Liver (tissue), 9 donors: Measurements from ENCODE around the gene CYP2W1. TPM values are rescaled to one million over a fixed set of nuclear protein-coding genes. Genes with fewer than 3 reads are reported as not detected.
"Not testable (repeated sequence)": the region's sequence is repeated elsewhere in the genome, so short reads cannot be mapped to it uniquely, and the experiment has no call there.

ENCODE experiments used
- DNase-seq: peaks from one replicate; pipeline ENCODE4 v3.0.0-alpha.2; 2017; ENCODE audit warnings: low spot score
- H3K27ac ChIP-seq, 2 donors: one replicate each; pipeline ENCODE4 v1.7.0; 2013; ENCODE audit warnings: inconsistent platforms in 2 of 2, low read length in 2 of 2, control low read depth in 1 of 2, low read depth in 1 of 2, mild to moderate bottlenecking in 1 of 2
- H3K27me3 ChIP-seq, 4 donors: one replicate each; pipeline versions ENCODE4 v1.6.1 to v1.7.0; 2013; ENCODE audit warnings: low read length in 3 of 4, inconsistent platforms in 1 of 4, mild to moderate bottlenecking in 1 of 4, moderate library complexity in 1 of 4; ENCODE audit not compliant: control insufficient read depth in 4 of 4, insufficient read depth in 4 of 4
- H3K36me3 ChIP-seq, 4 donors: one replicate each; pipeline versions ENCODE4 v1.6.1 to v1.7.0; 2013; ENCODE audit warnings: low read length in 3 of 4, mild to moderate bottlenecking in 3 of 4, low read depth in 1 of 4, moderate library complexity in 1 of 4; ENCODE audit not compliant: control insufficient read depth in 4 of 4, insufficient read depth in 3 of 4
- H3K4me1 ChIP-seq, 4 donors: one replicate each; pipeline versions ENCODE4 v1.6.1 to v1.7.0; 2013; ENCODE audit warnings: low read length in 3 of 4, mild to moderate bottlenecking in 3 of 4, moderate library complexity in 1 of 4; ENCODE audit not compliant: control insufficient read depth in 4 of 4, insufficient read depth in 4 of 4
- H3K4me3 ChIP-seq, 3 donors: one replicate each; pipeline versions ENCODE4 v1.6.1 to v1.7.0; 2013; ENCODE audit warnings: low read length in 3 of 3, control low read depth in 1 of 3, low read depth in 1 of 3, mild to moderate bottlenecking in 1 of 3
- H3K9ac ChIP-seq, 2 donors: one replicate each; pipeline ENCODE4 v1.7.0; 2013; ENCODE audit warnings: low read length in 2 of 2, mild to moderate bottlenecking in 2 of 2, moderate library complexity in 2 of 2, control low read depth in 1 of 2, low read depth in 1 of 2
- H3K9me3 ChIP-seq, 4 donors: one replicate each; pipeline versions ENCODE4 v1.6.1 to v1.7.0; 2013; ENCODE audit warnings: low read length in 3 of 4; ENCODE audit not compliant: control insufficient read depth in 4 of 4
- FOXA1 ChIP-seq: IDR thresholded peaks from 2 replicates; pipeline ENCODE4 v1.6.1; 2016; ENCODE audit warnings: antibody characterized with exemption
- GABPA ChIP-seq, 2 donors: IDR thresholded peaks in 1 of 2; conservative IDR thresholded peaks in 1 of 2; 2 replicates each; pipeline ENCODE4 v1.6.1; 2016; ENCODE audit warnings: antibody characterized with exemption in 2 of 2, mild to moderate bottlenecking in 1 of 2, moderate library complexity in 1 of 2
- HNF4A ChIP-seq, 2 donors: conservative IDR thresholded peaks; 2 replicates each; pipeline ENCODE4 v1.6.1; 2016; ENCODE audit warnings: antibody characterized with exemption in 2 of 2, mild to moderate bottlenecking in 2 of 2
- HNF4G ChIP-seq: IDR thresholded peaks from 2 replicates; pipeline ENCODE4 v1.6.1; 2016; ENCODE audit warnings: antibody characterized with exemption
- NR2F2 ChIP-seq: IDR thresholded peaks from 2 replicates; pipeline ENCODE4 v1.6.1; 2016; ENCODE audit warnings: antibody characterized with exemption
- RXRA ChIP-seq, 2 donors: IDR thresholded peaks; 2 replicates each; pipeline ENCODE4 v1.6.1; 2017 to 2018; ENCODE audit warnings: antibody characterized with exemption in 2 of 2, mild to moderate bottlenecking in 1 of 2
- SP1 ChIP-seq: IDR thresholded peaks from 2 replicates; pipeline ENCODE4 v1.6.1; 2018; ENCODE audit warnings: antibody characterized with exemption, mild to moderate bottlenecking
- YY1 ChIP-seq: IDR thresholded peaks from 2 replicates; pipeline ENCODE4 v1.6.1; 2016; ENCODE audit warnings: antibody characterized with exemption, mild to moderate bottlenecking
- WGBS: extraction: QIAGEN DNeasy Blood & Tissue Kit; methylation state at CpG from one replicate; pipeline ENCODE4 v1.1.7; 2013; 5-methylcytosine and 5-hydroxymethylcytosine counted together
- polyA plus RNA-seq, 2 donors: library from polyadenylated mRNA; stranded (reverse) in 1 of 2; unstranded in 1 of 2; fragments of 200-250 nt in 1 of 2; fragments of >200 nt in 1 of 2; fragmentation: Nextera tagmentation in 1 of 2; extraction: Ambion mirVana in 1 of 2; gene quantifications; one replicate each; pipeline versions ENCODE4 v1.2.1 to v1.2.3, GENCODE V29; 2013 to 2015
- total RNA-seq, 2 donors: library from RNA; depleted of rRNA; stranded (reverse); fragments of >200 nt; gene quantifications; one replicate each; pipeline ENCODE4 v1.2.3, GENCODE V29; 2014
- TF ChIP-seq, protein P1 (sequence below): fragments of 150-350 bp; IDR thresholded peaks from 2 replicates; pipeline ENCODE4 v1.5.1; 2017; ENCODE audit warnings: improper control_type of control experiment, low read depth, low read length; ENCODE audit not compliant: missing input control
- TF ChIP-seq, protein P2 (sequence below): IDR thresholded peaks from 2 replicates; pipeline ENCODE4 v1.6.1; 2016; ENCODE audit warnings: antibody characterized with exemption, mild to moderate bottlenecking
- TF ChIP-seq, protein P3 (sequence below): IDR thresholded peaks from 2 replicates; pipeline ENCODE4 v1.6.1; 2016; ENCODE audit warnings: antibody characterized with exemption
- TF ChIP-seq, protein P4 (sequence below): IDR thresholded peaks from 2 replicates; pipeline ENCODE4 v1.6.1; 2016; ENCODE audit warnings: antibody characterized with exemption
- TF ChIP-seq, protein P5 (sequence below): IDR thresholded peaks from 2 replicates; pipeline ENCODE4 v1.6.1; 2016; ENCODE audit warnings: antibody characterized with exemption
- donor health status: healthy.
- donor health status: healthy.
- donor health status: healthy.
- donor health status: healthy.
- donor health status: healthy.

The CYP2W1 gene
- total and polyA plus RNA-seq, 4 donors: 0.28 TPM; not detected in 3

DNA sequence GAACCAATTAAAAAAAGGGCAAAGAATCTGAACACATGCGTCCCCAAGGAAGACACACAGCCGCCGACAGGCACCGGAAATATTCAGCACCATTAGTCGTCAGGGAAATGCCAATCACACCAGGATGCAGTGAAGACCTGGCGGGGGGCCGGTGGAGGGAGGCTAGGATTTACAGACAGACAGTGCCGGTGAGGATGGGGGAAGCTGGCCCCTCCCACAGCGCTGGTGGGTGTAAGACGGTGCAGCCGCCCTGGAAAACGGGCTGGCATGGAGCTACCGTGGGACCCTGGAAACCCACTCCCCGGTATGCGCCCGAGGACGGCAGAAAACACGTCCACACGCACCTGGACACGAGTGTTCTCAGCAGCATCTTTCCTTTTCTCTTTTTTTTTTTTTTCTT lies 23.7 kb upstream of the CYP2W1 start:
- WGBS: 75% methylated on average over 20 of the region's 20 CpGs
- Histone ChIP-seq H3K4me1 (peaks cover 0 to 4% (median under 1%) of the 10 kb centered on the region in 4 donors), H3K27me3 (peaks cover 0 to 4% (median 1%) of the 10 kb centered on the region in 4 donors), H3K27ac (no peak overlapping the region), H3K9me3 (no peaks in the 10 kb centered on the region), H3K9ac (no peak overlapping the region), H3K4me3 (no peak overlapping the region), H3K36me3 (no peaks in the 10 kb centered on the region)
- TF ChIP-seq RXRA (IDR thresholded peaks at IDR 0.05): no peak
- TF ChIP-seq, protein P1, sequence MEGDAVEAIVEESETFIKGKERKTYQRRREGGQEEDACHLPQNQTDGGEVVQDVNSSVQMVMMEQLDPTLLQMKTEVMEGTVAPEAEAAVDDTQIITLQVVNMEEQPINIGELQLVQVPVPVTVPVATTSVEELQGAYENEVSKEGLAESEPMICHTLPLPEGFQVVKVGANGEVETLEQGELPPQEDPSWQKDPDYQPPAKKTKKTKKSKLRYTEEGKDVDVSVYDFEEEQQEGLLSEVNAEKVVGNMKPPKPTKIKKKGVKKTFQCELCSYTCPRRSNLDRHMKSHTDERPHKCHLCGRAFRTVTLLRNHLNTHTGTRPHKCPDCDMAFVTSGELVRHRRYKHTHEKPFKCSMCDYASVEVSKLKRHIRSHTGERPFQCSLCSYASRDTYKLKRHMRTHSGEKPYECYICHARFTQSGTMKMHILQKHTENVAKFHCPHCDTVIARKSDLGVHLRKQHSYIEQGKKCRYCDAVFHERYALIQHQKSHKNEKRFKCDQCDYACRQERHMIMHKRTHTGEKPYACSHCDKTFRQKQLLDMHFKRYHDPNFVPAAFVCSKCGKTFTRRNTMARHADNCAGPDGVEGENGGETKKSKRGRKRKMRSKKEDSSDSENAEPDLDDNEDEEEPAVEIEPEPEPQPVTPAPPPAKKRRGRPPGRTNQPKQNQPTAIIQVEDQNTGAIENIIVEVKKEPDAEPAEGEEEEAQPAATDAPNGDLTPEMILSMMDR: no peak
- no peak for TF ChIP-seq HNF4A (conservative IDR thresholded peaks at IDR 0.05)
- TF ChIP-seq HNF4G: no peak
- TF ChIP-seq, protein P2, sequence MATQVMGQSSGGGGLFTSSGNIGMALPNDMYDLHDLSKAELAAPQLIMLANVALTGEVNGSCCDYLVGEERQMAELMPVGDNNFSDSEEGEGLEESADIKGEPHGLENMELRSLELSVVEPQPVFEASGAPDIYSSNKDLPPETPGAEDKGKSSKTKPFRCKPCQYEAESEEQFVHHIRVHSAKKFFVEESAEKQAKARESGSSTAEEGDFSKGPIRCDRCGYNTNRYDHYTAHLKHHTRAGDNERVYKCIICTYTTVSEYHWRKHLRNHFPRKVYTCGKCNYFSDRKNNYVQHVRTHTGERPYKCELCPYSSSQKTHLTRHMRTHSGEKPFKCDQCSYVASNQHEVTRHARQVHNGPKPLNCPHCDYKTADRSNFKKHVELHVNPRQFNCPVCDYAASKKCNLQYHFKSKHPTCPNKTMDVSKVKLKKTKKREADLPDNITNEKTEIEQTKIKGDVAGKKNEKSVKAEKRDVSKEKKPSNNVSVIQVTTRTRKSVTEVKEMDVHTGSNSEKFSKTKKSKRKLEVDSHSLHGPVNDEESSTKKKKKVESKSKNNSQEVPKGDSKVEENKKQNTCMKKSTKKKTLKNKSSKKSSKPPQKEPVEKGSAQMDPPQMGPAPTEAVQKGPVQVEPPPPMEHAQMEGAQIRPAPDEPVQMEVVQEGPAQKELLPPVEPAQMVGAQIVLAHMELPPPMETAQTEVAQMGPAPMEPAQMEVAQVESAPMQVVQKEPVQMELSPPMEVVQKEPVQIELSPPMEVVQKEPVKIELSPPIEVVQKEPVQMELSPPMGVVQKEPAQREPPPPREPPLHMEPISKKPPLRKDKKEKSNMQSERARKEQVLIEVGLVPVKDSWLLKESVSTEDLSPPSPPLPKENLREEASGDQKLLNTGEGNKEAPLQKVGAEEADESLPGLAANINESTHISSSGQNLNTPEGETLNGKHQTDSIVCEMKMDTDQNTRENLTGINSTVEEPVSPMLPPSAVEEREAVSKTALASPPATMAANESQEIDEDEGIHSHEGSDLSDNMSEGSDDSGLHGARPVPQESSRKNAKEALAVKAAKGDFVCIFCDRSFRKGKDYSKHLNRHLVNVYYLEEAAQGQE: no peak
- TF ChIP-seq, protein P3, sequence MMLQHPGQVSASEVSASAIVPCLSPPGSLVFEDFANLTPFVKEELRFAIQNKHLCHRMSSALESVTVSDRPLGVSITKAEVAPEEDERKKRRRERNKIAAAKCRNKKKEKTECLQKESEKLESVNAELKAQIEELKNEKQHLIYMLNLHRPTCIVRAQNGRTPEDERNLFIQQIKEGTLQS: no peak
- no peak for TF ChIP-seq SP1
- TF ChIP-seq FOXA1: no peak
- no peak for TF ChIP-seq GABPA (IDR thresholded peaks at IDR 0.05 in 1 of 2, conservative IDR thresholded peaks at IDR 0.05 in 1 of 2)
- TF ChIP-seq, protein P4, sequence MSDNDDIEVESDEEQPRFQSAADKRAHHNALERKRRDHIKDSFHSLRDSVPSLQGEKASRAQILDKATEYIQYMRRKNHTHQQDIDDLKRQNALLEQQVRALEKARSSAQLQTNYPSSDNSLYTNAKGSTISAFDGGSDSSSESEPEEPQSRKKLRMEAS: no peak
- TF ChIP-seq YY1: no peak
- no peak for TF ChIP-seq NR2F2
- DNase-seq: no peak

DNA sequence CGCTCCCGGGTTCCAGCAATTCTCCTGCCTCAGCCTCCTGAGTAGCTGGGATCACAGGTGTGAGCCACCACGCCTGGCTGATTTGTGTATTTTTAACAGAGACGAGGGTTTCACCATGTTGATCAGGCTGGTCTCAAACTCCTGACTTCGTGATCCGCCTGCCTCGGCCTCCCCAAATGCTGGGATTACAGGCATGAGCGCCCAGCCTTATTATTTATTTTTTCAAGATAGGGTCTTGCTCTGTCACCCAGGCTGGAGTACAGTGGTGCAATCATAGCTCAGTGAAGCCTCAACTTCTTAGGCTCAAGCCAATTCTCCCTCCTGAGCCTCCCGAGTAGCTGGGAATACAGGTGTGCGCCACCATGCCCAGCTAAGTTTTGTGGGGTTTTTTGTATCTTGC lies 23.2 kb upstream of the CYP2W1 start:
- H3K36me3 ChIP-seq, H3K4me3 ChIP-seq, DNase-seq, H3K27ac ChIP-seq, H3K9me3 ChIP-seq, H3K27me3 ChIP-seq, H3K9ac ChIP-seq, H3K4me1 ChIP-seq: not testable (repeated sequence)
- WGBS: 94% methylated on average over 10 of the region's 10 CpGs

DNA sequence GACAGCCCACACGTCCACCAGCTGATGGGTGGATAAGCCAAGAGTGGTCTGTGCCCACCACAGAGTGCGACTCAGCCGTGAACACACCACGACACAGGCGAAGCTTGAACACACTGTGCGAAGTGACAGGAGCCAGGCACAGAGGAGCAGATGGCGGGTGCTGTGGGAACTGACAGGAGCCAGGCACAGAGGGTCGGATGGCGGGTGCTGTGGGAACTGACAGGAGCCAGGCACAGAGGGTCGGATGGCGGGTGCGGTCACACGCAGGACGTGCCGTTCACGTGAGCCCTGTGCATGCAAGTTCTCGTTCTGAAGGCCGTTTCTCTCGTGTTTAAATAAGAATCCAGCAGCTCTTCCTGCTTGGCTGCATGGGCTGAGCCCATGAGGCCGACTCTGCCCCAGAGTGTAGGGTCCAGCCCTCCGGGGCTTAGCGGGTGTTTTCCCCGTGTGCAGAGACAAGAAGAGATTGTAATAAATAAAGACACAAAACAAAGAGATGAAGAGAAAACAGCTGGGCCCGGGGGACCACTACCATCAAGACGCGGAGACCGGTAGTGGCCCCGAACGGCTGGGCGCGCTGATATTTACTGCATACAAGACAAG lies 22.6 kb upstream of the CYP2W1 start:
- H3K9ac ChIP-seq: no peak overlapping the region
- no peaks in the 10 kb centered on the region for H3K36me3 ChIP-seq
- no peaks in the 10 kb centered on the region for H3K9me3 ChIP-seq
- DNase-seq: no peak
- peaks cover 0 to 2% (median 0%) of the 10 kb centered on the region in 4 donors for H3K27me3 ChIP-seq
- H3K27ac ChIP-seq: no peak overlapping the region
- H3K4me1 ChIP-seq: peaks cover 0 to 7% (median 2%) of the 10 kb centered on the region in 4 donors
- no peak overlapping the region for H3K4me3 ChIP-seq
- 79% methylated on average over 31 of the region's 31 CpGs for WGBS
- TF ChIP-seq, protein P5, sequence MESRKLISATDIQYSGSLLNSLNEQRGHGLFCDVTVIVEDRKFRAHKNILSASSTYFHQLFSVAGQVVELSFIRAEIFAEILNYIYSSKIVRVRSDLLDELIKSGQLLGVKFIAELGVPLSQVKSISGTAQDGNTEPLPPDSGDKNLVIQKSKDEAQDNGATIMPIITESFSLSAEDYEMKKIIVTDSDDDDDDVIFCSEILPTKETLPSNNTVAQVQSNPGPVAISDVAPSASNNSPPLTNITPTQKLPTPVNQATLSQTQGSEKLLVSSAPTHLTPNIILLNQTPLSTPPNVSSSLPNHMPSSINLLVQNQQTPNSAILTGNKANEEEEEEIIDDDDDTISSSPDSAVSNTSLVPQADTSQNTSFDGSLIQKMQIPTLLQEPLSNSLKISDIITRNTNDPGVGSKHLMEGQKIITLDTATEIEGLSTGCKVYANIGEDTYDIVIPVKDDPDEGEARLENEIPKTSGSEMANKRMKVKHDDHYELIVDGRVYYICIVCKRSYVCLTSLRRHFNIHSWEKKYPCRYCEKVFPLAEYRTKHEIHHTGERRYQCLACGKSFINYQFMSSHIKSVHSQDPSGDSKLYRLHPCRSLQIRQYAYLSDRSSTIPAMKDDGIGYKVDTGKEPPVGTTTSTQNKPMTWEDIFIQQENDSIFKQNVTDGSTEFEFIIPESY: no peak
- TF ChIP-seq, protein P1: no peak
